ENCODE measurements around the gene PCK1. TPM values are rescaled to one million over a fixed set of nuclear protein-coding genes. Genes with fewer than 3 reads are reported as not detected.

The PCK1 gene
- total and polyA plus RNA-seq, 10 donors: 0.04 to 0.67 (median 0.17) TPM; not detected in 3

DNA sequence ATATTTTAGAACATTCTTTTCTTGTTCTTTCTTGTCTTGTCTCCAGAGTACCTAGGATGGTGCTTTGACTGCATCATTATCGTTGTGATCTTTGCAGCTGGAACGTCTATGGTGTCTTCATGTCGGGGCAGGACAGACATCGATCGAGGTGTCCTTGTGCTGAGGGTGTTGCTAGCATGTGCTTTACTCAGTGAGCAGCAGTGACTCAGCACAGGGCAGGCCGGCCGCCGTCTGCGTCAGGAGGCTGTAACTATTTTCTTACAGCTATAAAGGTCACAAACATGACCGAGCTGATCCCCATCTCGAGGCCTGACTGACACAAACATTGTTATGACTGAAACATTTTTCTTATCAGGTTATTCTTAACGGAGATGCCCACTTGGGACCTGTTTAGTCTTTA, 21.0 kb upstream of the PCK1 start:
- no peak for DNase-seq
- TF ChIP-seq POLR2AphosphoS5 (IDR thresholded peaks at IDR 0.05): no peak
- TF ChIP-seq, protein P1, sequence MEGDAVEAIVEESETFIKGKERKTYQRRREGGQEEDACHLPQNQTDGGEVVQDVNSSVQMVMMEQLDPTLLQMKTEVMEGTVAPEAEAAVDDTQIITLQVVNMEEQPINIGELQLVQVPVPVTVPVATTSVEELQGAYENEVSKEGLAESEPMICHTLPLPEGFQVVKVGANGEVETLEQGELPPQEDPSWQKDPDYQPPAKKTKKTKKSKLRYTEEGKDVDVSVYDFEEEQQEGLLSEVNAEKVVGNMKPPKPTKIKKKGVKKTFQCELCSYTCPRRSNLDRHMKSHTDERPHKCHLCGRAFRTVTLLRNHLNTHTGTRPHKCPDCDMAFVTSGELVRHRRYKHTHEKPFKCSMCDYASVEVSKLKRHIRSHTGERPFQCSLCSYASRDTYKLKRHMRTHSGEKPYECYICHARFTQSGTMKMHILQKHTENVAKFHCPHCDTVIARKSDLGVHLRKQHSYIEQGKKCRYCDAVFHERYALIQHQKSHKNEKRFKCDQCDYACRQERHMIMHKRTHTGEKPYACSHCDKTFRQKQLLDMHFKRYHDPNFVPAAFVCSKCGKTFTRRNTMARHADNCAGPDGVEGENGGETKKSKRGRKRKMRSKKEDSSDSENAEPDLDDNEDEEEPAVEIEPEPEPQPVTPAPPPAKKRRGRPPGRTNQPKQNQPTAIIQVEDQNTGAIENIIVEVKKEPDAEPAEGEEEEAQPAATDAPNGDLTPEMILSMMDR (IDR thresholded peaks at IDR 0.05 in 8 of 11, conservative IDR thresholded peaks at IDR 0.05 in 3 of 11): no peak
- Histone ChIP-seq H3K27me3 (replicated peaks in 1 of 7) (peaks cover 0 to 27% (median 0%) of the 10 kb centered on the region in 7 donors), H3K4me3 (no peak overlapping the region), H3K4me1 (no peaks in the 10 kb centered on the region), H3K27ac (no peak overlapping the region), H3K36me3 (no peaks in the 10 kb centered on the region), H3K9me3 (peaks cover 0 to 11% (median 0%) of the 10 kb centered on the region in 8 donors)
- intact Hi-C loops (cut with DNase I; ENCODE audit: low total_unique reads): no loop called here
- 84 to 90% (median 88%) methylated on average over 12 of the region's 12 CpGs for WGBS, 5 donors

DNA sequence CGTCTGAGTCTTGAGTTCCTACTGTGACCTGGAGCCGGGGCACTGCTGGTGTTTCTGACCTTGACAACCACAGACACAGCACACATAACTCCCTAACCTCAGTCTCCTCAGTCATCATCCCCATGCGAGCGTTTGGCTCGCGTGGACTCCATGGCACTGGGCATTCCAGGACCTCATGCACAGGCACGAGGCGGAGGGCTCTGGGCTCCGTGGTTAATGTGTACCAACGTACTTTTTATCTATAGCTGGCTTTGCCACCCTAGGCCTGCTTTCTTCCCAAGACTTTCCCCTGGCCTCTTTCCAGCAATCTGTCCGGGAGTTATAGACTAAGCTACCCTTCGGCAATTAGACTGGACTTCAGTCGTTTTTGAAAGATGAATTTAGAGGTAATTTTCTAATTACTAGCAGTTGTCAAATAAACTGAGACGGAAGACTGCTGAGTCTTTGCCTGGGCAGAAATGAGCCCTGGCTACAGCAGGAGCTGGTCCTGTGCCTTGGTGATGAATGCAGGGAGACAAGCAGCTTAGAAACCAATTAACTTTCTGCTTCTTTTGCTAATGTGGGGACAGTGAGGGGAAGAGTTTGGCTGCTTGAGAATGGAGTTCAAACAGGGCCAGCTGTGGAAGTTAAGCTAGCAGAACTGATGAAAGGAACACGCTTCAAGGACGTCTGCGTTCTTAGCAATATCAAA, 19.9 kb upstream of the PCK1 start:
- Histone ChIP-seq H3K36me3 (no peaks in the 10 kb centered on the region), H3K9me3 (peaks cover 0 to 11% (median 0%) of the 10 kb centered on the region in 8 donors), H3K27ac (no peak overlapping the region), H3K4me1 (peaks cover 0 to 2% (median 0%) of the 10 kb centered on the region in 6 donors), H3K27me3 (replicated peaks in 1 of 7) (peaks cover 0 to 17% (median 0%) of the 10 kb centered on the region in 7 donors), H3K4me3 (no peak overlapping the region)
- 80 to 83% (median 81%) methylated on average over 17 of the region's 17 CpGs for WGBS, 5 donors
- intact Hi-C loops (cut with DNase I; ENCODE audit: low total_unique reads): no loop called here
- TF ChIP-seq, protein P1 (IDR thresholded peaks at IDR 0.05 in 8 of 11, conservative IDR thresholded peaks at IDR 0.05 in 3 of 11): no peak
- TF ChIP-seq POLR2AphosphoS5 (IDR thresholded peaks at IDR 0.05) (no peak), POLR2A (IDR thresholded peaks at IDR 0.05) (no peak)
- DNase-seq: no peak

DNA sequence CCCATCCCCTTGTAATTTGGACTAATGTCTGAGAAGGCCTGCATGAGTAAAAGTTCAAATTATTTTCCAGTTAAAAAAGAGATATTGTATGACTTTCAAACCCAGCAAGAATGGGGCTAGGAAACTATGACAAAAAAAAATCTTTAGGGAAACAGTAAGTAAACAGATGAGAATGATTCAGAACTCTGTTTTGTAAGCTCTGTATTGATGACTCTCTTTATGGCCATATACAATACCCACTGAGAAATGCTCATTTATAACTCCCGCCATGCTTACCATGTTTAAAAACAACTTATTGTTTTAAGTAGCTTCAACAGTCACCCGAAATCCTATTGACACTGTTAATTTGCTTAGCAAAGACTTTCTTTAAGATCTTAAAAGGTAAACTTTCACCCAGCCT, 17.2 kb upstream of the PCK1 start:
- TF ChIP-seq POLR2AphosphoS5 (IDR thresholded peaks at IDR 0.05) (no peak), POLR2A (IDR thresholded peaks at IDR 0.05) (no peak)
- TF ChIP-seq, protein P1 (IDR thresholded peaks at IDR 0.05 in 8 of 11, conservative IDR thresholded peaks at IDR 0.05 in 3 of 11): no peak
- no peak overlapping the region for H3K27ac ChIP-seq
- peaks cover 0 to 5% (median 0%) of the 10 kb centered on the region in 8 donors for H3K9me3 ChIP-seq
- intact Hi-C loops (cut with DNase I; ENCODE audit: low total_unique reads): no loop called here
- 41 to 89% (median 73%) methylated on average over 2 of the region's 2 CpGs for WGBS, 5 donors
- H3K4me3 ChIP-seq: no peak overlapping the region
- peaks cover 0 to 1% (median 0%) of the 10 kb centered on the region in 7 donors for H3K27me3 ChIP-seq (replicated peaks in 1 of 7)
- no peak for DNase-seq
- peaks cover 0 to 6% (median 0%) of the 10 kb centered on the region in 6 donors for H3K4me1 ChIP-seq
- no peaks in the 10 kb centered on the region for H3K36me3 ChIP-seq

DNA sequence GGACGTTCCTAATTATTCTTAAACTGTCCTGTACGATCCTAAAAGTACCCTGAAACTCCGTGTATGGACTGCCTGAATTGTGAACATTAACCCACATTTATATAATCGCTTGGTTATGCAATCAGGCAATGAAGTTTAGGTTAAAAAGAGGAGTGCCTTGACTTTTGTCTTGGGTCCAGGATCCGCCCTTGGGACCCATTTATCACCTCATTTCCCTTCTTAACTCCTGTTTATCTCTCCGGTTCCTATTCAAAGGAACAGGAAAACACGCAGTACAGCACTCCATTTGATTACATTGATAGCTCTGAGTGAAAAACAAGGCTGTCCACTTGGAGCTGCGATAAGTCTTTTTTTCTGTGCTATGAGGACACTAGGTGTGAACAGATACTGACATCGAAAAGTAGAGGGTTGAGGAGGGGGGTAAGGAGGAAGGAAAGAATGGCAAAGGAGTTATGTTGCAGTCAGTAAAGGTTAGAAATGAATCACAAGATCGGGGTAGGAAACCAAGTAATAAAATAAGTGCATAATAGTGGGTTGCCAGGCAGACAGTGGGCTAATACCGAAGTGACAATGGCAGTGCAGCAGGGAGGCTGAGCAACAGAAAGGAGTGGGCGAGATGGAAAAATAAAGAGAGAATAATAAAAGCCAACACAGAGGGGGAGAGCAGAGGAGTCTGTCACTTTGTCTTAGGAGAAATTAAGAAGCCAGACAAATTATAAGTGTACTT, 15.9 kb upstream of the PCK1 start:
- Histone ChIP-seq H3K27ac (peak overlapping the region in 1 of 8 donors; percentile 26), H3K36me3 (no peaks in the 10 kb centered on the region), H3K4me1 (peaks cover 0 to 6% (median 0%) of the 10 kb centered on the region in 6 donors), H3K27me3 (replicated peaks in 1 of 7) (no peaks in the 10 kb centered on the region), H3K4me3 (no peak overlapping the region), H3K9me3 (no peaks in the 10 kb centered on the region)
- WGBS, 5 donors: 50 to 63% (median 55%) methylated on average over 12 of the region's 12 CpGs
- intact Hi-C loops (cut with DNase I; ENCODE audit: low total_unique reads): no loop called here
- peak in 1 of 3 donors; percentile 26 for TF ChIP-seq POLR2AphosphoS5 (IDR thresholded peaks at IDR 0.05)
- no peak for TF ChIP-seq POLR2A (IDR thresholded peaks at IDR 0.05)
- TF ChIP-seq, protein P1 (IDR thresholded peaks at IDR 0.05 in 8 of 11, conservative IDR thresholded peaks at IDR 0.05 in 3 of 11): no peak
- DNase-seq: no peak

Data from spleen (tissue), 11 donors.